PC-9 (cell line): ENCODE results near the gene SUOX.

ENCODE experiments used
- EZH2 ChIP-seq: fragments of 200-600 bp; sonication (generic); IDR thresholded peaks from 2 replicates; pipeline ENCODE4 v1.8.0; 2017; ENCODE audit warnings: antibody characterized with exemption, low read depth
- TF ChIP-seq, protein P1 (sequence below): fragments of 200-600 bp; sonication (generic); conservative IDR thresholded peaks from 2 replicates; pipeline ENCODE4 v1.6.1; 2017; ENCODE audit warnings: mixed run types, antibody characterized with exemption, mild to moderate bottlenecking, moderate library complexity

DNA sequence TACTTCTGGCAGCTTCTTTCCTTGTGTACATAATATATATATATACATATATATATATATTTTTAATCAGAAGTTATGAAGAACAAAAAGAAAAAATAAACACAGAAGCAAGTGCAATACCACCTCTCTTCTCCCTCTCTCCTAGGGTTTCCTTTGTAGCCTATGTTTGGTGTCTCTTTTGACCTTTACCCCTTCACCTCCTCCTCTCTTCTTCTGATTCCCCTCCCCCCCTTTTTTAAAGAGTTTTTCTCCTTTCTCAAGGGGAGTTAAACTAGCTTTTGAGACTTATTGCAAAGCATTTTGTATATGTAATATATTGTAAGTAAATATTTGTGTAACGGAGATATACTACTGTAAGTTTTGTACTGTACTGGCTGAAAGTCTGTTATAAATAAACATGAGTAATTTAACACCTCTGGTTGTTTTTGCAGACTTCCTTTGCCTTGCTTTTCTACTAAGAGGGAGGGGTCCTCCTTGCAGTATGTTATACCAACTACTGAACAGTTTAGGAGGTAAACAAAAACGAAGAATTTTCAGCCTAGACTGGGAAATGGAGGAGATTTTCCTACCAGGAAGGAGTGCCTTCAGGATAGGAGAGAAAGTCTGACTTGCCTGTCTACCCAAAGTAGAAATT, 41.1 kb downstream of the SUOX start:
- TF ChIP-seq, protein P1, sequence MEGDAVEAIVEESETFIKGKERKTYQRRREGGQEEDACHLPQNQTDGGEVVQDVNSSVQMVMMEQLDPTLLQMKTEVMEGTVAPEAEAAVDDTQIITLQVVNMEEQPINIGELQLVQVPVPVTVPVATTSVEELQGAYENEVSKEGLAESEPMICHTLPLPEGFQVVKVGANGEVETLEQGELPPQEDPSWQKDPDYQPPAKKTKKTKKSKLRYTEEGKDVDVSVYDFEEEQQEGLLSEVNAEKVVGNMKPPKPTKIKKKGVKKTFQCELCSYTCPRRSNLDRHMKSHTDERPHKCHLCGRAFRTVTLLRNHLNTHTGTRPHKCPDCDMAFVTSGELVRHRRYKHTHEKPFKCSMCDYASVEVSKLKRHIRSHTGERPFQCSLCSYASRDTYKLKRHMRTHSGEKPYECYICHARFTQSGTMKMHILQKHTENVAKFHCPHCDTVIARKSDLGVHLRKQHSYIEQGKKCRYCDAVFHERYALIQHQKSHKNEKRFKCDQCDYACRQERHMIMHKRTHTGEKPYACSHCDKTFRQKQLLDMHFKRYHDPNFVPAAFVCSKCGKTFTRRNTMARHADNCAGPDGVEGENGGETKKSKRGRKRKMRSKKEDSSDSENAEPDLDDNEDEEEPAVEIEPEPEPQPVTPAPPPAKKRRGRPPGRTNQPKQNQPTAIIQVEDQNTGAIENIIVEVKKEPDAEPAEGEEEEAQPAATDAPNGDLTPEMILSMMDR = no peak
- TF ChIP-seq EZH2 = no peak
